Endothelial cell of umbilical vein (primary cell): ENCODE data around the gene DIAPH1. TPM values are rescaled to one million over a fixed set of nuclear protein-coding genes. Genes with fewer than 3 reads are reported as not detected.

ENCODE experiments used
- BruUV-seq: library from RNA; stranded (reverse); fragments of 400-500 nt; replicated peaks from 2 replicates; lab custom pipeline; 2021; lab: Mats Ljungman, UMichigan
- CTCF ChIA-PET: fragments of 300-600, 350-600 bp; sonication (Branson Sonifier 250); formaldehyde crosslinking; loops from one replicate; lab custom pipeline; 2021; ENCODE audit warnings: antibody characterized with exemption, inconsistent platforms; lab: Charles Lee
- POLR2A ChIA-PET: fragments of 300-600, 350-600 bp; sonication (Branson Sonifier 250); formaldehyde crosslinking; loops from one replicate; lab custom pipeline; 2021; ENCODE audit warnings: antibody characterized with exemption, inconsistent platforms; lab: Charles Lee
- DNase-seq: peaks from one replicate; pipeline ENCODE4 v3.0.0-alpha.2; 2011; ENCODE audit warnings: low read depth, low spot score
- FAIRE-seq: peaks from 2 replicates; lab custom pipeline; 2011; peaks lifted over from hg19 to GRCh38; lab: Jason Lieb, UNC
- H2AFZ ChIP-seq: 2 replicates; pipeline ENCODE4 v1.6.0; 2012; ENCODE audit warnings: low read depth, low read length, control low read depth, inconsistent platforms
- H3K27ac ChIP-seq: 2 replicates; pipeline ENCODE4 v1.5.1; 2011; ENCODE audit warnings: low read depth, mild to moderate bottlenecking, control low read depth, low read length, moderate library complexity; ENCODE audit not compliant: insufficient read depth
- H3K27me3 ChIP-seq, 2 experiments: 2 replicates each; pipeline versions ENCODE4 v1.6.0 to v1.6.1; 2011; ENCODE audit warnings: low read length in 2 of 2, mixed read lengths in 1 of 2; ENCODE audit not compliant: control insufficient read depth in 2 of 2, insufficient read depth in 2 of 2
- H3K36me3 ChIP-seq, 2 experiments: 2 replicates in 1 of 2; 3 replicates in 1 of 2; pipeline ENCODE4 v1.5.1; 2011; ENCODE audit warnings: low read length in 2 of 2, mild to moderate bottlenecking in 1 of 2, moderate library complexity in 1 of 2; ENCODE audit not compliant: control insufficient read depth in 2 of 2, insufficient read depth in 2 of 2; ENCODE audit errors: extremely low read depth in 1 of 2
- H3K4me1 ChIP-seq: 3 replicates; pipeline ENCODE4 v1.5.1; 2011; ENCODE audit warnings: mild to moderate bottlenecking, low read length; ENCODE audit not compliant: control insufficient read depth, insufficient read depth; ENCODE audit errors: extremely low read depth
- H3K4me2 ChIP-seq: 2 replicates; pipeline ENCODE4 v1.6.1; 2011; ENCODE audit warnings: low read length, control low read depth, mixed read lengths; ENCODE audit not compliant: insufficient read depth
- H3K4me3 ChIP-seq, 3 experiments: fragments of 200-600 bp in 1 of 3; sonication (generic), shearing (Covaris generic) in 1 of 3; replicated peaks in 1 of 3; 2 replicates each; pipeline ENCODE4 v1.5.1; 2011 to 2016; ENCODE audit warnings: control low read depth in 3 of 3, low read length in 3 of 3, mild to moderate bottlenecking in 2 of 3, inconsistent platforms in 1 of 3, low read depth in 1 of 3, moderate library complexity in 1 of 3; ENCODE audit not compliant: insufficient read depth in 1 of 3
- H3K79me2 ChIP-seq: 2 replicates; pipeline ENCODE4 v1.6.0; 2012; ENCODE audit warnings: low read length, inconsistent platforms; ENCODE audit not compliant: control insufficient read depth, insufficient read depth
- H3K9ac ChIP-seq: replicated peaks from 2 replicates; pipeline ENCODE3; 2011; ENCODE audit warnings: low read length, control low read depth; ENCODE audit not compliant: insufficient read depth; ENCODE audit errors: extremely low read depth
- H3K9me1 ChIP-seq: replicated peaks from 3 replicates; pipeline ENCODE4 v1.6.0; 2011; ENCODE audit warnings: mild to moderate bottlenecking, low read length; ENCODE audit not compliant: control insufficient read depth, insufficient read depth; ENCODE audit errors: extremely low read depth
- H3K9me3 ChIP-seq: replicated peaks from 2 replicates; pipeline ENCODE4 v1.5.1; 2012; ENCODE audit warnings: low read length, inconsistent platforms; ENCODE audit not compliant: control insufficient read depth, insufficient read depth
- H4K20me1 ChIP-seq: replicated peaks from 2 replicates; pipeline ENCODE3; 2011; ENCODE audit warnings: mild to moderate bottlenecking, low read length; ENCODE audit not compliant: control insufficient read depth, insufficient read depth; ENCODE audit errors: extremely low read depth
- EZH2 ChIP-seq: IDR thresholded peaks from 2 replicates; pipeline ENCODE4 v1.6.1; 2012; ENCODE audit warnings: borderline replicate concordance, low read depth, mild to moderate bottlenecking, moderate library complexity, low read length, inconsistent platforms; ENCODE audit not compliant: severe bottlenecking
- FOS ChIP-seq: IDR thresholded peaks from 2 replicates; pipeline ENCODE4 v1.6.1; 2011; ENCODE audit warnings: mild to moderate bottlenecking, low read length, moderate library complexity, borderline replicate concordance; ENCODE audit not compliant: insufficient read depth
- GATA2 ChIP-seq: IDR thresholded peaks from 2 replicates; pipeline ENCODE4 v1.7.0; 2011; ENCODE audit warnings: low read depth, mild to moderate bottlenecking, moderate library complexity, mixed read lengths, low read length; ENCODE audit not compliant: insufficient read length, insufficient read depth
- JUN ChIP-seq: IDR thresholded peaks from 2 replicates; pipeline ENCODE4 v1.6.1; 2011; ENCODE audit warnings: borderline replicate concordance, low read depth; ENCODE audit not compliant: insufficient read length, insufficient read depth
- MYC ChIP-seq: IDR thresholded peaks from one replicate; pipeline ENCODE4 v1.6.1; 2011; ENCODE audit warnings: mild to moderate bottlenecking, low read depth, low read length
- POLR2A ChIP-seq: IDR thresholded peaks from 2 replicates; pipeline ENCODE4 v1.6.1; 2012; ENCODE audit warnings: low read depth, mild to moderate bottlenecking, control low read depth, low read length
- POLR2AphosphoS5 ChIP-seq: IDR thresholded peaks from 2 replicates; pipeline ENCODE4 v1.6.1; 2012; ENCODE audit warnings: low read depth, mild to moderate bottlenecking, control low read depth, low read length, moderate library complexity; ENCODE audit not compliant: insufficient read depth
- dilution Hi-C: fragments of 300-500 bp; cut with MboI; formaldehyde crosslinking; loops from one replicate; pipeline ENCODE4 v1.15.0; 2019; ENCODE audit warnings: low sequenced_read_pairs; ENCODE audit not compliant: extremely low pct_ligation_motif_present
- intact Hi-C: fragments of 100-400 bp; cut with micrococcal nuclease; formaldehyde crosslinking; loops from one replicate; pipeline ENCODE4 v1.10.0; 2022
- polyA plus RNA-seq, 4 experiments: library from polyadenylated mRNA; depleted of rRNA in 3 of 4; stranded (reverse) in 3 of 4; unstranded in 1 of 4; fragments of >200 nt; gene quantifications; 2 replicates each; pipeline versions ENCODE4 v1.2.1 to v1.2.3, GENCODE V29; 2011 to 2012; ENCODE audit warnings: missing spikeins in 1 of 4
- total RNA-seq: library from RNA; stranded (reverse); gene quantifications from 2 replicates; pipeline ENCODE4 v1.2.3, GENCODE V29; 2021
- TF ChIP-seq, protein P1 (sequence below), 2 donors: IDR thresholded peaks; 1 replicate in 1 of 2; 2 replicates in 1 of 2; pipeline ENCODE4 v1.5.1; 2011; ENCODE audit warnings: low read length in 2 of 2, mild to moderate bottlenecking in 2 of 2, moderate library complexity in 2 of 2, control low read depth in 1 of 2, inconsistent platforms in 1 of 2, low read depth in 1 of 2; ENCODE audit not compliant: insufficient read depth in 1 of 2; ENCODE audit errors: extremely low read depth in 1 of 2
- TF ChIP-seq, protein P2 (sequence below): IDR thresholded peaks from 2 replicates; pipeline ENCODE4 v1.6.1; 2011; ENCODE audit not compliant: insufficient read depth, insufficient read length

The DIAPH1 gene
- total and polyA plus RNA-seq, 2 donors (not counting 3 experiments of a cell fraction or from before 2014, with no cell fraction given), result 68.6 to 105 TPM

DNA sequence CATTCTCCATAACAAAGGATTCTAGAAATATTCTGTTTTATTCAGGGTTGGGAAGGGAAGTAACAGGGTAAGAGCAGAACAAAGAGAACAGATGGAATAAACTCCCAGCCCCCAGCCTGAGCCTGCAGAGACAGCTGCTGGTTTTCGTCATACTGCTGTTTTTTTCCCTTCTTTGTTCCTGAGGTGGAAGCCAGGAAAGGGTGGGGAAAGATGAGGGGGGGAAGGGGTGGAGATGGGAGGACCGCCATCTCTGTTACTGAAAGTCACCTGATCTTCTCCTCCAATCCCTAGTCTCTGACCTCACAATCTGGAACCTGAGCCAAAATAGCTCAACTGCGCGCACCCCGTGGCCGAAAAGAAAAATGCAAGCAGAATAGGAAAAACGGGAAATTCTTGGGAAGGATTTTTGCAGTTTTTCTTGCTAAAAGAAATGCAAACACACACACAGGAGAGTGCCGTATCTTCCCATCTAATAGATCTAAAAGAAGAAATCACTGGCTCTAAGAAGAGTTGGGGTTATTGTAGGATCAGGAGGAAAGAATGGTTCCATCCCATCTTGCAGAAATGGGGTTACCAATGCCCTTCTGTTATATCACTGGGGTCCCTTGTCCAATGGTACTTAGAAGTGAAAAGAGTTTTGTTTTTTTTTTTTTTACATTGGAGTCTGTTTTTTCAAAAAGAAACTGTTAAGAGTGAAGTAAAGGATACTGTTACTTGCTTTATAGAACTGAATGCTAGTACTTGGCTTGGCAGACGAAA, 57.9 kb downstream of the DIAPH1 start:
- peak overlapping the region; percentile 91 for H3K27ac ChIP-seq
- peak overlapping the region; percentile 53 for H2AFZ ChIP-seq
- H3K27me3 ChIP-seq, result no peaks in the 10 kb centered on the region
- DNase-seq, result peak; percentile 99
- BruUV-seq, result no TSS peak
- ChIA-PET CTCF (interaction anchor here (0.7 to 6.3 kb wide), 30 partner anchors 34 to 338 kb away, joined by 3 to 235 read pairs (median 5); partner anchors contain the start of genes PCDHB14, PCDHGA1, PCDHGA10 and PCDHGA11), POLR2A (interaction anchor here (0.6 kb wide), 2 partner anchors 54 to 466 kb away, joined by 3 to 7 read pairs; no protein-coding TSS in a partner anchor)
- peak overlapping the region; percentile 90 for H3K9ac ChIP-seq
- dilution Hi-C loops (no loop called here), intact Hi-C loops (loop anchor here (1.0 to 5.0 kb wide), 8 partner anchors 37 to 849 kb away; partner anchors contain the start of genes PCDHGA6, PCDHGB1, PCDHGB3 and PCDHGB7)
- no peaks in the 10 kb centered on the region for H3K9me3 ChIP-seq
- peak overlapping the region; percentile 86 for H3K4me2 ChIP-seq
- peaks cover 40% of the 10 kb centered on the region for H3K4me1 ChIP-seq
- H3K4me3 ChIP-seq, result peak overlapping the region in 1 of 3 experiments; percentile 25
- no peaks in the 10 kb centered on the region for H4K20me1 ChIP-seq
- H3K9me1 ChIP-seq, result no peaks in the 10 kb centered on the region
- H3K79me2 ChIP-seq, result no peaks in the 10 kb centered on the region
- FAIRE-seq, result peak; percentile 96
- TF ChIP-seq GATA2 (no peak), POLR2A (no peak), POLR2AphosphoS5 (no peak), JUN (peak; percentile 46), MYC (no peak), EZH2 (no peak), FOS (no peak)
- TF ChIP-seq, protein P1, sequence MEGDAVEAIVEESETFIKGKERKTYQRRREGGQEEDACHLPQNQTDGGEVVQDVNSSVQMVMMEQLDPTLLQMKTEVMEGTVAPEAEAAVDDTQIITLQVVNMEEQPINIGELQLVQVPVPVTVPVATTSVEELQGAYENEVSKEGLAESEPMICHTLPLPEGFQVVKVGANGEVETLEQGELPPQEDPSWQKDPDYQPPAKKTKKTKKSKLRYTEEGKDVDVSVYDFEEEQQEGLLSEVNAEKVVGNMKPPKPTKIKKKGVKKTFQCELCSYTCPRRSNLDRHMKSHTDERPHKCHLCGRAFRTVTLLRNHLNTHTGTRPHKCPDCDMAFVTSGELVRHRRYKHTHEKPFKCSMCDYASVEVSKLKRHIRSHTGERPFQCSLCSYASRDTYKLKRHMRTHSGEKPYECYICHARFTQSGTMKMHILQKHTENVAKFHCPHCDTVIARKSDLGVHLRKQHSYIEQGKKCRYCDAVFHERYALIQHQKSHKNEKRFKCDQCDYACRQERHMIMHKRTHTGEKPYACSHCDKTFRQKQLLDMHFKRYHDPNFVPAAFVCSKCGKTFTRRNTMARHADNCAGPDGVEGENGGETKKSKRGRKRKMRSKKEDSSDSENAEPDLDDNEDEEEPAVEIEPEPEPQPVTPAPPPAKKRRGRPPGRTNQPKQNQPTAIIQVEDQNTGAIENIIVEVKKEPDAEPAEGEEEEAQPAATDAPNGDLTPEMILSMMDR (IDR thresholded peaks at IDR 0.05; ENCODE audit: extremely low read depth in 1 of 2, insufficient read depth in 1 of 2, low read depth in 1 of 2, low read length in 2 of 2), result peak; percentile 63 to 70
- TF ChIP-seq, protein P2, sequence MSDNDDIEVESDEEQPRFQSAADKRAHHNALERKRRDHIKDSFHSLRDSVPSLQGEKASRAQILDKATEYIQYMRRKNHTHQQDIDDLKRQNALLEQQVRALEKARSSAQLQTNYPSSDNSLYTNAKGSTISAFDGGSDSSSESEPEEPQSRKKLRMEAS, result peak; percentile 75
- peaks cover 0 to 2% of the 10 kb centered on the region in 2 experiments for H3K36me3 ChIP-seq
